ENCODE results near the gene EGFLAM. TPM values are rescaled to one million over a fixed set of nuclear protein-coding genes. Genes with fewer than 3 reads are reported as not detected.

EGFLAM gene
- total and polyA plus RNA-seq, 2 donors (not counting 3 experiments of a cell fraction or from before 2014, with no cell fraction given), result 1.2 to 2.7 TPM

DNA sequence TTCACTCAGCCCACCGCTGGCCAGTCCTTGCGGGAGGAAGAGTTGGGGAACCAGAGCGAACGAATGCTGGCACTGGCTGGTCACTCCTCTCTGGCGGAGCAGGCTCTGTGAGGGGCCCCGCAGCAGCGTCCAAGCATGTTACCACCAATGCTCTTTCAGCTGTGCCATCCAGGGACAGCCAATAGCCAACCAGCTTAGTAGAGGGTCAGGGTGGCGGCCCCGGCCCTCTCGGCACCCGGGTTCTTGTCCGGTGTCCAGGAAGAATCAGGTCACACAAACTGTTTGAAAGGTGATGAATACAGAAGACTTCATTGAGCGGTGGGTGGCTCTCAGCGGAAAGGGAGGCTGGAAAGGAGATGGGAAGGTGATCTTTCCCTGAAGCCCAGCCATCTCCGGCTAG, 135.3 kb downstream of the EGFLAM start:
- BruUV-seq (replicated peaks), result no TSS peak
- intact Hi-C loops (cut with micrococcal nuclease), result no loop called here
- no peaks in the 10 kb centered on the region for H3K4me1 ChIP-seq (ENCODE audit: control insufficient read depth, extremely low read depth, insufficient read depth, low read length)
- H4K20me1 ChIP-seq (replicated peaks; ENCODE audit: control insufficient read depth, extremely low read depth, insufficient read depth, low read length), result no peaks in the 10 kb centered on the region
- no peaks in the 10 kb centered on the region for H3K9me1 ChIP-seq (replicated peaks; ENCODE audit: control insufficient read depth, extremely low read depth, insufficient read depth, low read length)
- H3K9me3 ChIP-seq (replicated peaks; ENCODE audit: control insufficient read depth, insufficient read depth, low read length), result no peaks in the 10 kb centered on the region
- no peak for TF ChIP-seq POLR2AphosphoS5 (IDR thresholded peaks at IDR 0.05; ENCODE audit: insufficient read depth, low read depth, low read length)
- TF ChIP-seq EZH2 (IDR thresholded peaks at IDR 0.05; ENCODE audit: borderline replicate concordance, low read depth, low read length, severe bottlenecking), result no peak
- DNase-seq (ENCODE audit: low read depth, low spot score) (no peak), FAIRE-seq (no peak)
- POLR2A ChIA-PET, result no interaction called here
- H3K27me3 ChIP-seq (ENCODE audit: control insufficient read depth in 2 of 2, insufficient read depth in 2 of 2, low read length in 2 of 2), result no peaks in the 10 kb centered on the region
- dilution Hi-C loops (cut with MboI; ENCODE audit: extremely low pct_ligation_motif_present, low sequenced_read_pairs), result no loop called here
- H2AFZ ChIP-seq (ENCODE audit: low read depth, low read length), result no peak overlapping the region
- H3K36me3 ChIP-seq (ENCODE audit: control insufficient read depth in 2 of 2, extremely low read depth in 1 of 2, insufficient read depth in 2 of 2, low read length in 2 of 2), result no peaks in the 10 kb centered on the region
- no peak overlapping the region for H3K27ac ChIP-seq (ENCODE audit: insufficient read depth, low read depth, low read length)
- no peak overlapping the region for H3K9ac ChIP-seq (replicated peaks; ENCODE audit: extremely low read depth, insufficient read depth, low read length)
- no peak overlapping the region for H3K4me2 ChIP-seq (ENCODE audit: insufficient read depth, low read length)
- no peaks in the 10 kb centered on the region for H3K79me2 ChIP-seq (ENCODE audit: control insufficient read depth, insufficient read depth, low read length)
- CTCF ChIA-PET, result interaction anchor here (0.8 to 1.8 kb wide), 2 partner anchors 11 to 27 kb away, joined by 5 to 6 read pairs; no protein-coding TSS in a partner anchor
- no peak overlapping the region for H3K4me3 ChIP-seq (replicated peaks in 1 of 3; ENCODE audit: insufficient read depth in 1 of 3, low read depth in 1 of 3, low read length in 3 of 3)

DNA sequence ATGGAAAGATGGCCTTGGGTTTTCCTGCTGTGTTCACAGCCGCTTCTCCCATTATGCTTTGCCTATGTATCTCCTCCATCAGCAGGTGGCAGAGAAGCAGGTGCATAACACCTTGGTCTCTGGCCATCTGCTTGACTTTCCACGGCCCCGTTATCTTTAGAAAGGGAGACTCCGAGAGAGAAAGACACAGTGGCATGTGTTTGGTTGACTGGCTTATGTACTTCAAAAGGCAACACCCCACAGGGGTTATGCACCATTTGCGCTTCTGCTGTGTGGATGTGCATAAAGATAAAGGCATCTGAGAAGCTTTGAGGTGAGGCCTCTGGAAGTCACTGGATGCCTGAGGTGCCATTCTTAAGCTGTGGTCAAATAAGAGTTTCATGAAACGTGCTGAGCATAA, 138.4 kb downstream of the EGFLAM start:
- H3K9me1 ChIP-seq (replicated peaks; ENCODE audit: control insufficient read depth, extremely low read depth, insufficient read depth, low read length), result no peaks in the 10 kb centered on the region
- POLR2A ChIA-PET, result no interaction called here
- DNase-seq (ENCODE audit: low read depth, low spot score) (no peak), FAIRE-seq (no peak)
- H3K27ac ChIP-seq (ENCODE audit: insufficient read depth, low read depth, low read length), result no peak overlapping the region
- H3K27me3 ChIP-seq (ENCODE audit: control insufficient read depth in 2 of 2, insufficient read depth in 2 of 2, low read length in 2 of 2), result no peaks in the 10 kb centered on the region
- CTCF ChIA-PET, result interaction anchor here (0.9 to 3.1 kb wide), 4 partner anchors 8 to 413 kb away, joined by 3 to 14 read pairs (median 6); no protein-coding TSS in a partner anchor
- H3K9me3 ChIP-seq (replicated peaks; ENCODE audit: control insufficient read depth, insufficient read depth, low read length), result no peaks in the 10 kb centered on the region
- no peak overlapping the region for H3K9ac ChIP-seq (replicated peaks; ENCODE audit: extremely low read depth, insufficient read depth, low read length)
- no peaks in the 10 kb centered on the region for H4K20me1 ChIP-seq (replicated peaks; ENCODE audit: control insufficient read depth, extremely low read depth, insufficient read depth, low read length)
- H3K79me2 ChIP-seq (ENCODE audit: control insufficient read depth, insufficient read depth, low read length), result no peaks in the 10 kb centered on the region
- H3K4me3 ChIP-seq (replicated peaks in 1 of 3; ENCODE audit: insufficient read depth in 1 of 3, low read depth in 1 of 3, low read length in 3 of 3), result no peak overlapping the region
- no peaks in the 10 kb centered on the region for H3K36me3 ChIP-seq (ENCODE audit: control insufficient read depth in 2 of 2, extremely low read depth in 1 of 2, insufficient read depth in 2 of 2, low read length in 2 of 2)
- no peak overlapping the region for H3K4me2 ChIP-seq (ENCODE audit: insufficient read depth, low read length)
- TF ChIP-seq FOS (IDR thresholded peaks at IDR 0.05; ENCODE audit: borderline replicate concordance, insufficient read depth, low read length), result no peak
- TF ChIP-seq MYC (IDR thresholded peaks at IDR 0.05; ENCODE audit: low read depth, low read length), result no peak
- TF ChIP-seq EZH2 (IDR thresholded peaks at IDR 0.05; ENCODE audit: borderline replicate concordance, low read depth, low read length, severe bottlenecking), result no peak
- TF ChIP-seq, protein P1, sequence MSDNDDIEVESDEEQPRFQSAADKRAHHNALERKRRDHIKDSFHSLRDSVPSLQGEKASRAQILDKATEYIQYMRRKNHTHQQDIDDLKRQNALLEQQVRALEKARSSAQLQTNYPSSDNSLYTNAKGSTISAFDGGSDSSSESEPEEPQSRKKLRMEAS (IDR thresholded peaks at IDR 0.05; ENCODE audit: insufficient read depth, insufficient read length), result no peak
- no peak for TF ChIP-seq POLR2AphosphoS5 (IDR thresholded peaks at IDR 0.05; ENCODE audit: insufficient read depth, low read depth, low read length)
- no peak for TF ChIP-seq JUN (IDR thresholded peaks at IDR 0.05; ENCODE audit: borderline replicate concordance, insufficient read depth, insufficient read length, low read depth)
- no peak for TF ChIP-seq POLR2A (IDR thresholded peaks at IDR 0.05; ENCODE audit: low read depth, low read length)
- no TSS peak for BruUV-seq (replicated peaks)
- H3K4me1 ChIP-seq (ENCODE audit: control insufficient read depth, extremely low read depth, insufficient read depth, low read length), result peaks cover 14% of the 10 kb centered on the region
- H2AFZ ChIP-seq (ENCODE audit: low read depth, low read length), result no peak overlapping the region
- dilution Hi-C loops (cut with MboI; ENCODE audit: extremely low pct_ligation_motif_present, low sequenced_read_pairs) (no loop called here), intact Hi-C loops (cut with micrococcal nuclease) (no loop called here)
